SU-DHL-6 (cell line): ENCODE measurements around the gene FAM107B.
"Not testable (repeated sequence)": the region's sequence is repeated elsewhere in the genome, so short reads cannot be mapped to it uniquely, and the experiment has no call there.

Experiments used
- CTCF ChIP-seq: fragments of 200-600 bp; sonication (generic); IDR thresholded peaks from one replicate; pipeline ENCODE4 v1.5.1; 2017; ENCODE audit warnings: antibody characterized with exemption, mild to moderate bottlenecking, low read length, moderate library complexity; ENCODE audit not compliant: insufficient read depth, poor library complexity, severe bottlenecking
- EZH2phosphoT487 ChIP-seq: fragments of 200-600 bp; sonication (generic), shearing (Covaris generic); conservative IDR thresholded peaks from 2 replicates; pipeline ENCODE4 v1.6.1; 2018; ENCODE audit warnings: mild to moderate bottlenecking, antibody characterized with exemption, low read length, moderate library complexity, mixed read lengths

GRCh38 chr10:14588938-14589294 lies 185.8 kb downstream of the FAM107B start:
- not testable (repeated sequence) for TF ChIP-seq CTCF, EZH2phosphoT487
